GM21786 (cell line): ENCODE measurements around the gene GLIS1.

ENCODE experiments used
- ATAC-seq: cut with Tn5 transposase; IDR thresholded peaks from one replicate; pipeline ENCODE4 v1.9.1; 2021; ENCODE audit not compliant: unreplicated experiment

GLIS1 gene

DNA sequence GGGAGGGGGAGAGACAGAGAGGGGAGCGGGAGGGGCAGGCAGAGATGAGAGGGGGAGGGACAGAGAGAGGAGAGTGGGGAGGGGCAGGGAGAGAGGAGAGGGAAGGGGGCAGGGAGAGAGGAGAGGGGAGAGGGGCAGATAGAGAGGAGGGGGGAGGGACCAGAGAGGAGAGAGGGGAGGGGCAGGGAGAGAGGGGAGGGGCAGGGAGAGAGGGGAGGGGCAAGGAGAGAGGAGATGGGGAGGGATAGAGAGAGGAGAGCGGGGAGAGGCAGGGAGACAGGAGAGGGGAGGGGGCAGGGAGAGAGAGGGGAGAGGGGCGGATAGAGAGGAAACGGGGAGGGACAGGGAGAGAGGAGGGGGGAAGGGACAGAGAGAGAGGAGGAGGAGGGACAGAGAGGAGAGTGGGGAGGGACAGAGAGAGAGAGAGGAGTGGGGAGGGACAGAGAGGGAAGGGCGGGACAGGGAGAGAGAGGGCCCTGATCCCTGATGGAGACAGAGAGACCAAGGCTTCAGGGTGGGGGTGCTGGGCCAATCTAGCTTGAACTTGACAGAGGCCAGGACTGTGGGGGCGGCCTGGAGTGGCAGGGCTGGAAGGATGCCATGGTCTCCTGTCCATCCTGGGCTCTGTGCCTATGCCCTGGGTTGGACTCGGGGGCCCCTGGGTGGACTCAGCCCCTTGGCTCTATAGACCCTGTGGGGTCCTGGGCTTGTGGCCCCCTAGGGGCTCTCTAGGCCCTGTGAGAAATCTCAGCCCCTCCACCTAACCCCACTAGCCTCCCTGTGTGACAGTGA, 236.1 kb downstream of the GLIS1 start:
- no peak for ATAC-seq

GRCh38 chr1:53501065-53502005, 237.6 kb downstream of the GLIS1 start:
- ATAC-seq: no peak

- ATAC-seq: no peak
Measured at GRCh38 chr1:53500204-53501064, 238.5 kb downstream of the GLIS1 start.

- no peak for ATAC-seq
Measured at GRCh38 chr1:53499257-53500203, 239.4 kb downstream of the GLIS1 start.

- ATAC-seq: no peak
Measured at GRCh38 chr1:53498555-53499131, 240.3 kb downstream of the GLIS1 start.

- ATAC-seq: no peak
Measured at GRCh38 chr1:53495633-53496345, 243.2 kb downstream of the GLIS1 start.

DNA sequence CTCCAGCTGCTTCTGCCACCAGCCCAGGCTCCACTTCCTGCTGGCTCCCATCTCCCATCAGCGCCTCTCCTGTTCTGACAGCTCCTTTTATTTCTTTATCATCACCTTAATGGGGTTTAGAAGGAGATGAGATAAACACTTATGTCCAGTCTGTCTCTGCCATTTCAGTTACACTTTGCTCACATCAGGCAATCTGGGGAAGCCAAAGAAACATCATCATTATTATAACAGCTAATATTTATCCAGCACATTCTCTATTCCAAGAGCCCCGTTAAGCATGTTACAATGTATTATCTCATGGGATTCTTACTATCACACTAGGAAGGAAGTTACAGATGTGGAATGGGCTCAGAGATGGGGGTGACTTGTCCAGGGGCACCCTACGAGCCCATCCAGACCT, 248.6 kb downstream of the GLIS1 start:
- ATAC-seq: no peak

GRCh38 chr1:53486395-53487026, 252.5 kb downstream of the GLIS1 start:
- no peak for ATAC-seq

DNA sequence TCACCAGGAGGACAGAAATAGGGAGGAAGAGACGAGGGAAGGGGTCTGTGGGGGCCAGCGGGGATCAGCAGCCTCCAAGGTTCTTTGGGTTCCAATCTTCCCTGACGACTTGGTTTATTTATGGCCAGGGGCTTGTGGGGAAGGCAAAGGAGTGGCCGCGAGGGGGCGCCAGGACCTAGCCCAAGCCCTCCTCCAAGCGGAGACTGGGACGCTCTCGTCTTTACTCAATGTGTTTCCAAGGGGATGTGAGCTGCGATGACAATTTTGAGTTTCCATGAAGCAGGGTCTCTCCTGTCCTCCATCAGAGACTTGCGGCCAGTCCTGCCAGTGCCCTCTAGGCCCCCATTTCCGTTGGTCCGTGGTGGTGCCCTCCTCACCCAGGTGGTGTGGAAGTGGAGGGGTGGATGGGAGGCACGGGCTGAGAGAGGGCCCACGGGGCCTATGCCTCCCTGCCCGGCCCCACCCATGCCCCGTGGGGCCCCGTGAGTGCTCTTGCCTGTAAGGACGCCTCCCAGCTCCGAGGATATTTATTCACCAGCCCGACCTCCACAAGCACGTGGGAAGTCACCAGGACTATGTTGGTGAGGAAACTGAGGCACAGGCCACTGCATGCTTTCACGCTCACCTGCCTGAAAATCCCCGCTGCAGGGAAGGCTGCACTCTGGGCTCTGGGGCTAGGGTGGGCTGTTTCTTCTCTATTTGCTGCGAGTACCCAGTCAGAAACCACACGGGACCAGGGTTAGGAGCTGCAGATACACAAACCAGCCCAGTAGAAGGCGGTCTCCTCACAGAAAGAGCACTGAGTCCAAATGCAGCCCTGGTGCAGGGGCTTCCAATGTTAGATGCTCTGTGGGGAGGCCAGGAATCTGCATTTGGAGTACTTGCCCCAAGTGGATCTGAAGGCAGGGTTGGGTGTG, 253.2 kb downstream of the GLIS1 start:
- ATAC-seq: no peak

DNA sequence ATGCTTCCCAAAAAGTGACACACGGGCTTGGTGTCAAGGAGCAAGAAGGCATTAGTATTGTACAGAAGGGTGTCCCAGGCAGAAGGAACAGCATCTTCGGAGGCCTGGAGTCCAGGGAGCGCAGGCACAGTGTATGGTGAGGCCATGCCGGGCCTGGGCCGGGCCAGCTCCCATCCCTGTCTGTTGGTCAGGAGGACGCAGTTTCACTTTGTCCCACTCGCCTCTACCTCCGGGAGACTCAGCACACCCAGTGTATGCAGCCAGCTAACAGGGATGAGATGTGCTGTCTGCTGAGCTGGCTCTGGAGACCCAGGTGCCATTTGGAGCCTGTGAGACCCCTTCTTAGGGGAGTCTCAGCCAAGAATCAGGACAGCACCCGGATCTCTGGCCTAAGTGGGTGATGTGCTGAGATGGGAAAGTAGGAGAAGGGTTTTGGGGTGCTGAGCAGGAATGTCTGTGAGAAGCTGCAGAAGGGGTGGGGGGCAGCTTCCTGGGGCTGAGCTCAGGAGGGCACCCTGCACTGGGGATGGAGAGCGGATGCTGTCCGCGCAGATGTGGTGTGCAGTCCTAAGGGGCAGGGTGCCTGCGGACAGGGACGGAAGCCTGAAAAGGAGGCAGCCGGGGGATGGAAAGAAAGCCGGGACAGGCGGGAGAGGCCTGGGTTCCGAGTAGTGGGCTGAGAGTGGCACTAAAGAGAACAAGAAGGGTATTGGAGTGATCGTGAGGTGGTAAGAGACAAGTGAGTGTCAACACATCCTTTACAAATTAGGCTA, 254.1 kb downstream of the GLIS1 start:
- no peak for ATAC-seq

GRCh38 chr1:53483656-53484055, 255.3 kb downstream of the GLIS1 start:
- ATAC-seq: no peak

DNA sequence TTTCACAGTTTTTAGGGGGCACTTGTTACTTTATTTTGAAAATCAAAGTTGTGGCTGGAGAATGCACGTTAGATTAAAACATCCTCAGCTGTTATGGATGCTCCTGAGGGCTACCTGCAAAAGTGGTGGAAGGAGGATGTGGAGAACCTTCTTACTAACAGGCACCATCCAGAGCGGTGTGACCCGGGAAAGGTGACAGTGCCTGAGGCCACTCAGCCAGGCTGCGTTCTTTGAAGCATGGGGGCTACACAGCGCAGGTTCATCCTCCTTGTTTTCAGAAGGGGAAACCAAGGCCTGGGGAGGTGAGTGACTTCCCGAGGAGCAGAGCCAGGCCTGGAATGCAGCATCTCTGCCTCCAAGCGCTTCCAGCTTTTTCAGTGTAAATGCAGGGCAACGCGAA, 255.8 kb downstream of the GLIS1 start:
- ATAC-seq: no peak

DNA sequence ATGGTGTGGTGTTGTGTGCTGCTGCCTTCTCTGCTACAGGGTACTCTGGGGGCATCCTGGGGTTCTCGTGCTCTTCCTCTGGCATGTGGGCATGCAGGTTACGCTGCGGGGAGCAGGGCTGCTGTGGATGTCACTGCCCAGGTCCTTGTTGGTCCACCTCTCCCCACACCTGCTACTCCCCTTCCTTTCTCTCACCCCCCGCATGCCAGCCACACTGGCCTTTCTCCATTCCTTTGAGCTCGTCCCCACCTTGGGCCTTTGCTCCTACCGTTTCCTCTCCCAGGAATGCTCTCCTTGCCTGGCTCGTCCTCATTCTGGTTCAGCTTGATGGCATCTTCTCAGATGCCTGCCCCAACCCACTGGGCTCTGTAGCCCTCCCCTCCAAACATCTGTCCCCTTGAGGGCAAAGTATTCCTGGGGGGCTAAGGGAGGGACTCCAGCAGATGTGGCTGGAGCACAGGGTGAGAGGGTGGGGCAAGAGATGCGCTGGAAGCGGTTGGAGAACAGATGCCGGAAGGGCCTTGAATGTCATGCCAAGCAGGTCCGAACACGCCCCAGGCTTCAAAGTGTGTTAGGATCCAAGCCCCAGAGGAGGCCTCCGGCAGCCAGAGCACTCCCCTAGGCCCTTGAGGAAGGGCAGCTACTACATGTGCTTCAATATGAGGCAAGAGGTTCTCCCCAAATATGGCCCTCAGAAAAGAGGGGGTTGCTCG, 256.4 kb downstream of the GLIS1 start:
- ATAC-seq: no peak

GRCh38 chr1:53481456-53481855, 257.5 kb downstream of the GLIS1 start:
- ATAC-seq: no peak

- no peak for ATAC-seq
Measured at GRCh38 chr1:53480678-53481077, 258.3 kb downstream of the GLIS1 start.

DNA sequence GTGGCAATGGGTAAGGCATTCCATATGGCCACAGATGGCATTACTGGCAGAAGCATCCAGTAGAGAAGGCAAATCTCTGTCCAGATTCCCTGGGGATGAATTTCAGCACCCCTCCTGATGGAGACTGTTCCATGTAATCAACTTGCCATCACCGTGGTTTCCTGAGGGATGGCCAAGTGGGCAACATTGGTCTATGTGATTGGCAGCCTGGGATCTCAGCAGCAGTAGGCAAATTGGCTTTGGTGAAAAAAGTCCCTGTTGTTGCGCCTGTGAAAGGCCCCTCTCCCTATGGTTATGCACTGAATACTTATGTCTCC, 260.5 kb downstream of the GLIS1 start:
- ATAC-seq: no peak
